Mucosa of descending colon (tissue), 3 donors: ENCODE results near the gene ABHD17A. TPM values are rescaled to one million over a fixed set of nuclear protein-coding genes. Genes with fewer than 3 reads are reported as not detected.

ENCODE experiments used
- ATAC-seq: fragments of 200-7000 bp; cut with Tn5 transposase; one replicate; pipeline ENCODE4 v1.9.1; 2020; ENCODE audit warnings: mild to moderate bottlenecking, moderate library complexity
- DNase-seq, 3 donors: peaks; one replicate each; pipeline ENCODE4 v3.0.0-alpha.2; 2020
- H3K36me3 ChIP-seq: fragments of 200-600 bp; one replicate; pipeline ENCODE4 v1.8.0; 2021; ENCODE audit warnings: low read depth, mild to moderate bottlenecking
- H3K4me1 ChIP-seq: fragments of 200-600 bp; one replicate; pipeline ENCODE4 v1.8.0; 2021; ENCODE audit warnings: low read depth, mild to moderate bottlenecking
- H3K4me3 ChIP-seq: fragments of 200-600 bp; one replicate; pipeline ENCODE4 v1.8.0; 2021; ENCODE audit warnings: mild to moderate bottlenecking
- H3K9me3 ChIP-seq: fragments of 200-600 bp; one replicate; pipeline ENCODE4 v1.8.0; 2021; ENCODE audit warnings: mild to moderate bottlenecking
- CTCF ChIP-seq: fragments of 200-600 bp; IDR thresholded peaks from one replicate; pipeline ENCODE4 v1.8.0; 2022; ENCODE audit warnings: antibody characterized with exemption, mild to moderate bottlenecking
- intact Hi-C, 2 donors: fragments of 100-400 bp; cut with DNase I in 1 of 2; cut with micrococcal nuclease in 1 of 2; formaldehyde crosslinking; loops; one replicate each; pipeline versions ENCODE4 v1.11.0 to v1.11.1; 2022; cut with DNase I, micrococcal nuclease
- total RNA-seq, 3 donors: library from RNA; stranded (reverse); fragmentation: NEBNext Ultra II Directional in 2 of 3; extraction: Animal tissue kit (Norgen Biotek cat#: 25700) in 2 of 3; gene quantifications; one replicate each; pipeline versions ENCODE4 v1.2.1 to v1.2.4, GENCODE V29; 2021 to 2023
- donor health status: DM: no; HTN: no; CAD: no; lungs with moderate emphysema.
- donor health status: DM: no; HTN: no; CAD: no.
- donor health status: DM: no; HTN: yes; CAD: no.

The ABHD17A gene
- total RNA-seq, 3 donors from 2014 or later, result 60.9 to 65.8 (median 65.8) TPM

- TF ChIP-seq CTCF, result no peak
- H3K4me3 ChIP-seq, result no peak overlapping the region
- ATAC-seq, result no peak
- peak in 2 of 3 donors; percentile 2 to 58 for DNase-seq
- intact Hi-C loops, result no loop called here
- no peaks in the 10 kb centered on the region for H3K36me3 ChIP-seq
- no peaks in the 10 kb centered on the region for H3K9me3 ChIP-seq
- peaks cover 16% of the 10 kb centered on the region for H3K4me1 ChIP-seq
Measured at GRCh38 chr19:1872807-1873523, 12.3 kb downstream of the ABHD17A start.

- H3K4me1 ChIP-seq, result peaks cover 16% of the 10 kb centered on the region
- DNase-seq (no peak), ATAC-seq (no peak)
- no peak for TF ChIP-seq CTCF
- H3K9me3 ChIP-seq, result no peaks in the 10 kb centered on the region
- intact Hi-C loops, result no loop called here
- no peaks in the 10 kb centered on the region for H3K36me3 ChIP-seq
- H3K4me3 ChIP-seq, result no peak overlapping the region
Measured at GRCh38 chr19:1871630-1872029, 13.7 kb downstream of the ABHD17A start.

DNA sequence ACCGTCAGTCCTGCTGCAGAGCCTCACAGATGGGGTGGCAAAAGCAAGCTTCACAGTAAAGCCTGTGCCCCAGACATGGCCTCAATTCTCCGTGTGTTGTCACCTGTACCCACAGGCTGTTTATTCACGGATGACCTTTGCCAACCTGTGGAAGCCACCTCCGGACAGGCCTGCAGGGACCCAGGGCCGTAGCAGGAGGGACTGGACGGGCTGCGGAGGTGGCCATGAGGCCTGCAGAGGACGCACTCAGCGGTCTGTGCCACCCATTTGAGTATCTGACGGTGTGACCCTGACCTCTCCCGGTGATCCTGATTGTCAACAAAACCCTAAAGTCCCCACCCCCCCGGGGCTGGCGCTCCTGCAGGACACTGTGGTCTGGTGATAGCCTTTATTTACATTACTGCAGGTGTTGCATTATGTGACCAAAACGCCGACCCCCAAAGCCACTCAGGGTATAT is 14.1 kb downstream of the ABHD17A start:
- Histone ChIP-seq H3K36me3 (no peaks in the 10 kb centered on the region), H3K4me3 (no peak overlapping the region), H3K9me3 (no peaks in the 10 kb centered on the region), H3K4me1 (peaks cover 16% of the 10 kb centered on the region)
- no peak for TF ChIP-seq CTCF
- DNase-seq (peak in 1 of 3 donors; percentile 7), ATAC-seq (no peak)
- intact Hi-C loops, result no loop called here

- Histone ChIP-seq H3K4me3 (no peak overlapping the region), H3K9me3 (no peaks in the 10 kb centered on the region), H3K36me3 (no peaks in the 10 kb centered on the region), H3K4me1 (peaks cover 10% of the 10 kb centered on the region)
- ATAC-seq (no peak), DNase-seq (peak in 1 of 3 donors; percentile 3)
- TF ChIP-seq CTCF, result no peak
- intact Hi-C loops, result no loop called here
Measured at GRCh38 chr19:1868971-1869370, 16.3 kb downstream of the ABHD17A start.

GRCh38 chr19:1867349-1867724 is 18.0 kb downstream of the ABHD17A start:
- no peak for TF ChIP-seq CTCF
- Histone ChIP-seq H3K4me1 (no peaks in the 10 kb centered on the region), H3K4me3 (no peak overlapping the region), H3K36me3 (no peaks in the 10 kb centered on the region), H3K9me3 (no peaks in the 10 kb centered on the region)
- ATAC-seq (no peak), DNase-seq (peak in 1 of 3 donors; percentile 3)
- intact Hi-C loops, result no loop called here
